ENCODE measurements around the gene EPSTI1.
A peak's percentile ranks its signal among the peaks of the same experiment; 100 is the strongest.
"Not testable (repeated sequence)": the region's sequence is repeated elsewhere in the genome, so short reads cannot be mapped to it uniquely, and the experiment has no call there.

EPSTI1 gene

GRCh38 chr13:42996584-42996983 is 4.5 kb upstream of the EPSTI1 start:
- ATAC-seq (ENCODE audit: insufficient read depth, low read depth), result no peak
- Histone ChIP-seq H3K9me3 (ENCODE audit: insufficient read depth, low read length, severe bottlenecking) (no peaks in the 10 kb centered on the region), H3K79me2 (ENCODE audit: insufficient read depth, low read length) (no peaks in the 10 kb centered on the region), H4K20me1 (ENCODE audit: insufficient read depth, low read length) (no peaks in the 10 kb centered on the region), H3K36me3 (ENCODE audit: insufficient read depth, low read length) (no peaks in the 10 kb centered on the region), H3K27ac (ENCODE audit: low read length) (no peak overlapping the region), H3K4me3 (ENCODE audit: low read depth in 1 of 2, low read length in 2 of 2) (no peak overlapping the region), H3K4me1 (ENCODE audit: insufficient read depth, low read length) (peaks cover 17% of the 10 kb centered on the region), H3K4me2 (ENCODE audit: insufficient read depth, low read length) (no peak overlapping the region), H3K27me3 (ENCODE audit: insufficient read depth, low read length, poor library complexity) (no peaks in the 10 kb centered on the region), H2AFZ (ENCODE audit: low read depth, low read length) (no peak overlapping the region), H3K9ac (ENCODE audit: low read depth, low read length) (no peak overlapping the region)
- TF ChIP-seq, protein P1, sequence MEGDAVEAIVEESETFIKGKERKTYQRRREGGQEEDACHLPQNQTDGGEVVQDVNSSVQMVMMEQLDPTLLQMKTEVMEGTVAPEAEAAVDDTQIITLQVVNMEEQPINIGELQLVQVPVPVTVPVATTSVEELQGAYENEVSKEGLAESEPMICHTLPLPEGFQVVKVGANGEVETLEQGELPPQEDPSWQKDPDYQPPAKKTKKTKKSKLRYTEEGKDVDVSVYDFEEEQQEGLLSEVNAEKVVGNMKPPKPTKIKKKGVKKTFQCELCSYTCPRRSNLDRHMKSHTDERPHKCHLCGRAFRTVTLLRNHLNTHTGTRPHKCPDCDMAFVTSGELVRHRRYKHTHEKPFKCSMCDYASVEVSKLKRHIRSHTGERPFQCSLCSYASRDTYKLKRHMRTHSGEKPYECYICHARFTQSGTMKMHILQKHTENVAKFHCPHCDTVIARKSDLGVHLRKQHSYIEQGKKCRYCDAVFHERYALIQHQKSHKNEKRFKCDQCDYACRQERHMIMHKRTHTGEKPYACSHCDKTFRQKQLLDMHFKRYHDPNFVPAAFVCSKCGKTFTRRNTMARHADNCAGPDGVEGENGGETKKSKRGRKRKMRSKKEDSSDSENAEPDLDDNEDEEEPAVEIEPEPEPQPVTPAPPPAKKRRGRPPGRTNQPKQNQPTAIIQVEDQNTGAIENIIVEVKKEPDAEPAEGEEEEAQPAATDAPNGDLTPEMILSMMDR (IDR thresholded peaks at IDR 0.05; ENCODE audit: borderline replicate concordance, extremely low read depth, low read length, poor library complexity, severe bottlenecking), result no peak
- TF ChIP-seq EZH2 (IDR thresholded peaks at IDR 0.05; ENCODE audit: borderline replicate concordance, low read depth, low read length, severe bottlenecking), result no peak
- no peak for DNase-seq

DNA sequence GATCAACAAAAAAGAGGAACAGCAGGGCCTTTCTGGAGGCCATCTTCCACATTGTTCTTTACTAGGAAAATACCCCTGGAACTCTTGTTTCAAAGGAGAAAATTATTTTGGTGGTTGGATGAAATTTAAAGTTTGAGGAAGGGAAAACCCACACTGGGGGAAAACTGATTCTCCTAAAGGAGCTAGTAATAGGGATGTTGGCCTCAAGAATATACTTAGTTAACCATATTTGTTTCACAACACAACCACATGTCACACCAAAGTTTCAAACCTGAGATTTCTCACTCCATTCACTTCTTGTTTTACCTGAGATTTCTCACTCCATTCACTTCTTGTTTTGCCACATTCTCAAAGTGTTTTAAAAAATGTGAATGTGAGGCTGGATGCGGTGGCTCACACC is 2.8 kb upstream of the EPSTI1 start:
- H3K9ac ChIP-seq (ENCODE audit: low read depth, low read length), result no peak overlapping the region
- no peaks in the 10 kb centered on the region for H3K9me3 ChIP-seq (ENCODE audit: insufficient read depth, low read length, severe bottlenecking)
- ATAC-seq (ENCODE audit: insufficient read depth, low read depth), result no peak
- H2AFZ ChIP-seq (ENCODE audit: low read depth, low read length), result peak overlapping the region; percentile 40
- no peaks in the 10 kb centered on the region for H3K36me3 ChIP-seq (ENCODE audit: insufficient read depth, low read length)
- H3K4me3 ChIP-seq (ENCODE audit: low read depth in 1 of 2, low read length in 2 of 2), result no peak overlapping the region
- H3K27me3 ChIP-seq (ENCODE audit: insufficient read depth, low read length, poor library complexity), result no peaks in the 10 kb centered on the region
- peaks cover 34% of the 10 kb centered on the region for H3K4me1 ChIP-seq (ENCODE audit: insufficient read depth, low read length)
- 0 out of 2 replicates have a peak, but pooled peaks cover 4% of the 10 kb centered on the region for H3K79me2 ChIP-seq (ENCODE audit: insufficient read depth, low read length)
- no peak overlapping the region for H3K27ac ChIP-seq (ENCODE audit: low read length)
- H4K20me1 ChIP-seq (ENCODE audit: insufficient read depth, low read length), result no peaks in the 10 kb centered on the region
- DNase-seq, result no peak
- TF ChIP-seq, protein P1 (IDR thresholded peaks at IDR 0.05; ENCODE audit: borderline replicate concordance, extremely low read depth, low read length, poor library complexity, severe bottlenecking), result no peak
- no peak for TF ChIP-seq EZH2 (IDR thresholded peaks at IDR 0.05; ENCODE audit: borderline replicate concordance, low read depth, low read length, severe bottlenecking)
- no peak overlapping the region for H3K4me2 ChIP-seq (ENCODE audit: insufficient read depth, low read length)

DNA sequence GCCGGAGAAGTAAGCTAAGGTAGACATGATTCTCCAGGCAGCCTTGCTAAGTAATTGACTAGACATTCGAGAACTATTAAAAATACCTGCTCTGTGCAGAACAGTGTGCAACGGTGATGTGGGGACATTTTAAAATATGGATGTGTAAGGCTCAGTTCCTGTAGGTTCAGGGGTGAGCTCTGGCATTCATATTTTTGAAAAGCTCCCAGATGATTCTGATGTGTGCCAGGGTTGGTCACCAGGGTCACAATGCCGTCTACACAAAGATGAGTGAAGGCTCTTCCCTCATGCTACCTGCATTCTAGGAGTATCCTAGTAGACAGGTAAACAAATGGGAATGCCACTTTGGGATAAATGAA is 702 bp upstream of the EPSTI1 start:
- DNase-seq (no peak), ATAC-seq (ENCODE audit: insufficient read depth, low read depth) (no peak; the same call in 1 of the 3 replicates)
- Histone ChIP-seq H3K36me3 (ENCODE audit: insufficient read depth, low read length) (no peaks in the 10 kb centered on the region), H4K20me1 (ENCODE audit: insufficient read depth, low read length) (no peaks in the 10 kb centered on the region), H3K79me2 (ENCODE audit: insufficient read depth, low read length) (0 out of 2 replicates have a peak, but pooled peaks cover 4% of the 10 kb centered on the region), H3K27me3 (ENCODE audit: insufficient read depth, low read length, poor library complexity) (no peaks in the 10 kb centered on the region), H3K4me2 (ENCODE audit: insufficient read depth, low read length) (peak overlapping the region; percentile 69), H3K9me3 (ENCODE audit: insufficient read depth, low read length, severe bottlenecking) (no peaks in the 10 kb centered on the region), H3K9ac (ENCODE audit: low read depth, low read length) (peak overlapping the region; percentile 64), H3K4me1 (ENCODE audit: insufficient read depth, low read length) (peaks cover 41% of the 10 kb centered on the region), H2AFZ (ENCODE audit: low read depth, low read length) (peak overlapping the region; percentile 83), H3K4me3 (ENCODE audit: low read depth in 1 of 2, low read length in 2 of 2) (peak overlapping the region in 1 of 2 experiments; percentile 63; a peak in 3 of 4 replicates), H3K27ac (ENCODE audit: low read length) (peak overlapping the region; percentile 80)
- TF ChIP-seq EZH2 (IDR thresholded peaks at IDR 0.05; ENCODE audit: borderline replicate concordance, low read depth, low read length, severe bottlenecking), result no peak
- TF ChIP-seq, protein P1 (IDR thresholded peaks at IDR 0.05; ENCODE audit: borderline replicate concordance, extremely low read depth, low read length, poor library complexity, severe bottlenecking), result no peak

- not testable (repeated sequence) for H3K9me3 ChIP-seq (ENCODE audit: insufficient read depth, low read length, severe bottlenecking); H3K27me3 ChIP-seq (ENCODE audit: insufficient read depth, low read length, poor library complexity); H3K79me2 ChIP-seq (ENCODE audit: insufficient read depth, low read length); H4K20me1 ChIP-seq (ENCODE audit: insufficient read depth, low read length); DNase-seq; ATAC-seq (ENCODE audit: insufficient read depth, low read depth); H3K36me3 ChIP-seq (ENCODE audit: insufficient read depth, low read length)
- H3K27ac ChIP-seq (ENCODE audit: low read length), result peak overlapping the region; percentile 80
- H3K4me2 ChIP-seq (ENCODE audit: insufficient read depth, low read length), result peak overlapping the region; percentile 69
- peak overlapping the region; percentile 64 for H3K9ac ChIP-seq (ENCODE audit: low read depth, low read length)
- H3K4me3 ChIP-seq (ENCODE audit: low read depth in 1 of 2, low read length in 2 of 2), result peak overlapping the region; percentile 36 to 63; a peak in 3 of 4 replicates
- H3K4me1 ChIP-seq (ENCODE audit: insufficient read depth, low read length), result peaks cover 41% of the 10 kb centered on the region
- peak overlapping the region; percentile 83 for H2AFZ ChIP-seq (ENCODE audit: low read depth, low read length)
These were observed 676 bp downstream of the EPSTI1 start for GRCh38 chr13:42991233-42991897.
